HG03342 (cell line): ENCODE data around the gene GTF2I.
"Not testable (repeated sequence)": the region's sequence is repeated elsewhere in the genome, so short reads cannot be mapped to it uniquely, and the experiment has no call there.

Experiments used
- ATAC-seq: cut with Tn5 transposase; IDR thresholded peaks from one replicate; pipeline ENCODE4 v1.9.1; 2021; ENCODE audit warnings: mild to moderate bottlenecking, moderate library complexity; ENCODE audit not compliant: unreplicated experiment

Gene GTF2I

GRCh38 chr7:74709880-74710671, 52.6 kb downstream of the GTF2I start:
- ATAC-seq = no peak

GRCh38 chr7:74713567-74713966, 56.0 kb downstream of the GTF2I start:
- ATAC-seq = no peak

DNA sequence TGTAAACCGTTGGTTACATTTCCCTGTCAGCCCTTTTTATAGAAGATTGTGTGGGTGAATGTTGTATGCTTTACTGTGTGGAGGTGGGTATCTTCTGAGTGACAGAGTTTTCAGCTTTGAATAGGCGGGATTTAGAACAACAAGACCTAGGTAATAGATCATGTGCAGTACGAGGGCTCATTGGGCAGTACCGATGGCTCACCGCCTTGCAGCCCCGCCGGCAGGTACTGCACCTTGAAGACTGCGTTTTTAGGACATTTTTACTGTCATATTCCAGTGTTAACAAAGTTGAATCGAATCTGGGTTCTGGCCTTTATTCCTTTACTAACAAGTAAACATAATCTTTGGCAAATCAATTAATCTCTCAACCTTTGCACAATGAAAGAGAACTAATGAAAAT, 60.4 kb downstream of the GTF2I start:
- ATAC-seq = no peak

DNA sequence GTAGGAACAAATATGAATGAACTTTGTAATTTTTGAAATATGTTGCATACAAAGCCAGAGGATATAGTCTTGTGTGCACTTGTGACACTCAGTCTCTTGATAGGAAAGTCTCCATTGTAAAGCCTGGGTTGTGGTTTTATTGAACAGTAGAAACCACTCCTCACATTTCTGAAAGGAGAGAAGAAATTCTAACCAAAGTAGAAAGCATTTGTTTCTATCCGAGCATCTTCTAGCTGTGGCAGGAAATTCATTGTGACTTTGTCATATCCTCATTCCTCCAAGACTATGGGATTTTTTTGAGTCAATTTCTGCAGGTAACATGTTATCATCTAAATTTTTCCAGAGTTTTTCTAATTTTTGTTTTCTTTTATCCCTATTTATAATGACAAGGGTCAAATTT, 60.8 kb downstream of the GTF2I start:
- ATAC-seq = no peak

GRCh38 chr7:74722153-74722552, 64.6 kb downstream of the GTF2I start:
- no peak for ATAC-seq

GRCh38 chr7:74725840-74726239, 68.3 kb downstream of the GTF2I start:
- ATAC-seq = no peak

- ATAC-seq = no peak
These were observed 69.0 kb downstream of the GTF2I start for GRCh38 chr7:74726309-74727101.

DNA sequence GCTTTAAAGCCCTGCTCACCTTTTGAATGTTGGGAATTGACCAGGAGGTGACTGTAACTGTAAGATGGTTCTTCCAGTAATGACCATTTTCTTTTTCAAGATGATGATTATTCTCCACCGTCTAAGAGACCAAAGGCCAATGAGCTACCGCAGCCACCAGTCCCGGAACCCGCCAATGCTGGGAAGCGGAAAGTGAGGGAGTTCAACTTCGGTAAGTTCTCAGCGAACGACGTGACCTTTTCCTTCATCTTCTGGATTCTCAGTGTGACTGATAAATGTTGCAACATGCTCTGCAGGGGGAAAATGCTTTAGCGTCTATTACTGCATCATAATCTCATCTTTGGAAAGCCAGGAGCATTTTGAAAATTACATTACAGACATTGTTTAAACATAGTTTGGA, 71.2 kb downstream of the GTF2I start:
- ATAC-seq = not testable (repeated sequence)

GRCh38 chr7:74730186-74730585, 72.7 kb downstream of the GTF2I start:
- not testable (repeated sequence) for ATAC-seq

- not testable (repeated sequence) for ATAC-seq
These were observed 82.6 kb downstream of the GTF2I start for GRCh38 chr7:74739974-74740703.

DNA sequence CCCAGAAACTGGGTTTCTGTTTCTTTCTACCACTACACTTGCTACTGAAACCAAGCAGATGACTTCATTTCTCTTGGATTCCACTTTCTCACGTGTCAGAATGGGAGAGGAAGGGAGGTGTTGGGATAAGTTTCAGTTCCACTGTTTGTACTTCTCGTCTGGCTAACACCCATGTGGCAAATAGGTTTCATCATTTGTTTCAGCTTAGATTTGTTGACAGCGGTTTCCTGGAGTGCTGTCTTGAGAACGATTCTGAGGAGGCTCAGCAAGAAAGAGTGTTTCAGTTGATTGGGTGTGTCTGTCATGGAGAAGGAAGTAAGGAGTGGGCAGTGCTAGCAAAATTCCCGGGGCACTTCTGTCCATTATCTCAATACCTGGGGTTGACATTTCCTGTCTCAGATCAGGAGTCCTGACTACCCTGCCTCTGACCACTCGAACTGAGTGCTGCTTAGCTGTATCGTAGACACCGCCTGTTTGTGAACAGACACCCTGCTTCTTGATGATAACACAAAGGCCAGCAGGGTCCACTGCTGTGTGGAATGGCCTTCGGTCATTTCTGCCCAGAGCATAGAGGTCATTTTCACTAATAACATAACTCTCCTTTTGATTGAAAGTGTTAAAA, 86.5 kb downstream of the GTF2I start:
- not testable (repeated sequence) for ATAC-seq

DNA sequence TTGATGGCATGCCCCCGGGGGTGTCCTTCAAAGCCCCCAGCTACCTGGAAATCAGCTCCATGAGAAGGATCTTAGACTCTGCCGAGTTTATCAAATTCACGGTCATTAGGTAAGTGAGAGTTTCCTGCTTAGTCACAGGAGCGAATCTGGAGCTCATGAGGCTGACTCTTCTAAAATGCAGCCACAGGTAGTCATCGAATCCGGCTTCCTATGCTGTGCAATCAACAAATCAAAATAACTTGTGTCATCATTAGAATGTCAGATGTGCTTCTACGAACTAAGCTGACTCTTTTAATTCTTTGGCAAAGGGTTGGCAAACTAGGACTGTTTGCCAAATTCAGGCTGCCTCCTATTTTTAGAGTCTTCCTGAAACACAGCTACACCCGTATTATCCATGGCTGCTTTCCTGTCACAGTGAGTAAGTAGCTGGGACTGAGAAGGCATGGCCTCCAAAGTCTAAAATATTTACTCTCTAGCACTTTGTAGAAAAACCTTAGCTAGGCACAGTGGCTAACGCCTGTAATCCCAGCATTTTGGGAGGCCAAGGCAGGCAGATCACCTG, 96.5 kb downstream of the GTF2I start:
- ATAC-seq = not testable (repeated sequence)

DNA sequence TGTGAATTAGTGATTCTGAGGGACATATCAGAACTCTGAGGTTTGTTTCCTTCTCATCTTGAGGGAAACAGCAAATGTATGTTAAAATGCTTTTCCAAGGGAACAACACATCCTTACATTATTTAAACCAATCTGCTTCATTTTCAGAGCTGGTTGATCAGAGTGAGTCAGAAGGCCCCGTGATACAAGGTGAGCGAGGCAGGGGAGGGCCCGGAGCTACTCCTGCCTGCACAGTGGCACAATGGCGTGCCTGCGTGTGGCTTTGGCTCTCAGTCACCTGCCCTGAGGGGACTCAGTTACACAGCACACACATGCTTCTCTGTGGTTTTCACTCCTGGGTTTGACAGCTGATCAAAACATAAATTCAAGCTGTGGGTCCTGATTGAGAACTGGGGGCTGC, 99.2 kb downstream of the GTF2I start:
- ATAC-seq = not testable (repeated sequence)

DNA sequence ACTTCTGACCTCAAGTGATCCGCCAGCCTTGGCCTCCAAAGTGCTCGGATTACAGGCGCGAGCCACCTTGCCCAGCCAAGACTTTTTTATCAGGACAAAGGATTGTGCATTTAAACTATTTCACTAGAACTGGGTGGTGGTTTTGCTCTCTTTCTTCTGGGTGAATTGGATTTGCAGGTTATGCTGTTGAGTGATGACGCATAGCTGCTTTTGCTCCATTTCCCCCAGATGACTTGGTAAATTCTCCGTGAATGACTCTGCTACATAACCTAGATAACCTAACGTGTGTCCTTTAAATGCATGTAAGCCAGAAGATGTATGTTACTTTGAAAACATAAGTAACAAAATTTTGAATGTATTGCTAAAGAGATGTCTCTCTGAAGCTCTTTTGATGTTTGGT, 100.8 kb downstream of the GTF2I start:
- ATAC-seq = not testable (repeated sequence)

- not testable (repeated sequence) for ATAC-seq
These were observed 101.5 kb downstream of the GTF2I start for GRCh38 chr7:74758982-74759381.

- peak; percentile 30 for ATAC-seq
These were observed 107.8 kb downstream of the GTF2I start for GRCh38 chr7:74765205-74765918.

DNA sequence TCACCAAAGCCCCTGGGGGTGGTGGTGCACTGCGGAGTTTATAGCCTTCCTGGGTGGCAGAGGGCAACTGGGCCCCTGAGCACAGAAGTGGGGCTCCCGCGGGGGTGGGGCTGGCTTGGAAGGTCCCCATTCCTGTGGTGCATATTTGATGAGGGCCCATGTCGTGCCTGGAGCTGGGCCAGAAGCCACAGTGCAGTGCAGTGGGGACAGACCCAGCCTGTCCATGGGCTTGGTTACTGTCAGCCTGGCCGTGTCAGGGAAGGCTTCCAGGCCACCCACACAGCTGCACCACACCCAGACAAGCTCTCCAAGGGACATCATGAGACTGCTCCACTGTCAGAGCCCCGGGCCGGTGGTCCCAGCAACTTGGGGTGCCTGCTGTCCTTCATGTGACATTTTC, 109.0 kb downstream of the GTF2I start:
- not testable (repeated sequence) for ATAC-seq

DNA sequence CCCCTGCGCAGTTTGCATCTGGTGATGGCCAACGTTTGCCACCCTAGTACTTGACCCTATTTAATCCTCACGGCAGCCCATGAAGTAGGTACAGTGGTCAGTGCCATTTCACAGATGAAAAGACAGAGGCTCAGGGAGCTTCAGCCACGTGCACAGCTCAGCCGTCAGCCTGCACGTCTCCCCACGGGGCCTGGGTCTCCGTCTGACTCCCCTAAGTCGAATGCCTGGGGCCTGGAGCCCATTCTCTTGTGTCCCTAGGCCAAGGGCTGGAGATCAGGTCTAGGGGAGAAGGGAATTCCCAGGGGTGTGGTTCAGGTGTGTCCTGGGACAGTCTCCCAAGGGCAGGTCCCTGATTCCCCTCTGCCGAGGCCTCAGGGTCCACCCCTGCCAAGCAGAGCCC, 109.5 kb downstream of the GTF2I start:
- ATAC-seq = not testable (repeated sequence)

GRCh38 chr7:74770062-74770461, 112.5 kb downstream of the GTF2I start:
- not testable (repeated sequence) for ATAC-seq

DNA sequence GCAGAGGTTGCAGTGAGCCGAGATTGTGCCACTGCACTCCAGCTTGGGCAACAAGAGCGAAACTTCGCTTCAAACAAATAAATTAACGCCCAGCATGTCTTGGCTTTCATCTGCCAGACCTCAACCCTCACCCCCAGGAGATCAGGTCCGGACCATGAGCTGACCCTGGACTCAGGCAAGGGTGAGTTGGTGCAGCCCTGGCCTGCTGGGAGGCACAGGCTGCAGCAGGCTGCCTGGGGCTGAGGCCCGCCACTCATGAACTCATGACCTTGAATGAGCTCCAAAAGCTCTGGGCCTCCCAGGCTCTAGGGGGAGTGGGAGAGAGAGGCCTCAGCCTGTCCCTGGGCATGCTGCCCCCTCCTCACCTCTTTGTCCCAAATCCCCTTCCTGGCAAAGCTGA, 114.6 kb downstream of the GTF2I start:
- not testable (repeated sequence) for ATAC-seq
